Neural progenitor cell (in vitro differentiated cells): ENCODE measurements around the gene TCHH. TPM values are rescaled to one million over a fixed set of nuclear protein-coding genes. Genes with fewer than 3 reads are reported as not detected.

Experiments used
- DNase-seq: peaks from one replicate; pipeline ENCODE4 v3.0.0-alpha.2; 2016; ENCODE audit warnings: low spot score
- H2AFZ ChIP-seq: fragments of 200-600 bp; sonication (generic); replicated peaks from 2 replicates; pipeline ENCODE4 v1.6.1; 2016; ENCODE audit warnings: antibody characterized with exemption
- H3F3A ChIP-seq: fragments of 200-600 bp; sonication (generic); 2 replicates; pipeline ENCODE4 v1.6.1; 2016; ENCODE audit warnings: antibody characterized with exemption, low read depth
- H3K27ac ChIP-seq: fragments of 200-600 bp; sonication (generic); 2 replicates; pipeline ENCODE4 v1.5.1; 2016; ENCODE audit warnings: mild to moderate bottlenecking
- H3K27me3 ChIP-seq: fragments of 200-600 bp; sonication (generic); 2 replicates; pipeline ENCODE4 v1.6.1; 2016; ENCODE audit warnings: mild to moderate bottlenecking, moderate library complexity
- H3K36me3 ChIP-seq: fragments of 200-600 bp; sonication (generic); 2 replicates; pipeline ENCODE4 v1.5.1; 2016
- H3K4me1 ChIP-seq: fragments of 200-600 bp; sonication (generic); 2 replicates; pipeline ENCODE4 v1.6.1; 2016; ENCODE audit warnings: mixed run types
- H3K4me2 ChIP-seq: fragments of 200-600 bp; sonication (generic); 2 replicates; pipeline ENCODE4 v1.6.1; 2016
- H3K4me3 ChIP-seq: fragments of 200-600 bp; sonication (generic); 2 replicates; pipeline ENCODE4 v1.5.1; 2016
- H3K79me2 ChIP-seq: fragments of 200-600 bp; sonication (generic); 2 replicates; pipeline ENCODE4 v1.6.1; 2016; ENCODE audit warnings: low read depth
- H3K9ac ChIP-seq: fragments of 200-600 bp; sonication (generic); 2 replicates; pipeline ENCODE4 v1.6.1; 2016
- H3K9me3 ChIP-seq: fragments of 200-600 bp; sonication (generic); 2 replicates; pipeline ENCODE4 v1.5.1; 2016; ENCODE audit warnings: low read depth
- H4K20me1 ChIP-seq: fragments of 200-600 bp; sonication (generic); 2 replicates; pipeline ENCODE4 v1.6.1; 2016; ENCODE audit warnings: low read depth
- H3K27ac Mint-ChIP-seq: 3 replicates; pipeline ENCODE4 v1.8.0; 2021; ENCODE audit warnings: mixed read lengths
- H3K27me3 Mint-ChIP-seq: 2 replicates; pipeline ENCODE4 v1.8.0; 2022; ENCODE audit warnings: low read depth, mild to moderate bottlenecking, inconsistent platforms, moderate library complexity, mixed read lengths; ENCODE audit not compliant: insufficient read depth
- H3K36me3 Mint-ChIP-seq: 3 replicates; pipeline ENCODE4 v1.8.0; 2021; ENCODE audit warnings: mixed read lengths
- H3K4me1 Mint-ChIP-seq: 3 replicates; pipeline ENCODE4 v1.8.0; 2021; ENCODE audit warnings: mixed read lengths
- H3K4me3 Mint-ChIP-seq: 3 replicates; pipeline ENCODE4 v1.8.0; 2021; ENCODE audit warnings: mild to moderate bottlenecking, moderate library complexity, mixed read lengths
- H3K9me3 Mint-ChIP-seq: 3 replicates; pipeline ENCODE4 v1.8.0; 2020; ENCODE audit warnings: mixed read lengths
- CTCF ChIP-seq: fragments of 200-600 bp; sonication (generic); IDR thresholded peaks from 2 replicates; pipeline ENCODE4 v1.5.1; 2017; ENCODE audit warnings: antibody characterized with exemption, mild to moderate bottlenecking
- EZH2 ChIP-seq: fragments of 200-600 bp; sonication (generic); IDR thresholded peaks from 2 replicates; pipeline ENCODE4 v1.6.1; 2017; ENCODE audit warnings: antibody characterized with exemption, mild to moderate bottlenecking, moderate library complexity
- EZH2phosphoT487 ChIP-seq: fragments of 200-600 bp; sonication (generic); IDR thresholded peaks from 2 replicates; pipeline ENCODE4 v1.6.1; 2017; ENCODE audit warnings: antibody characterized with exemption
- total RNA-seq: library from RNA; depleted of rRNA; stranded (reverse); fragments of >200 nt; gene quantifications from 2 replicates; pipeline ENCODE4 v1.2.3, GENCODE V29; 2015; ENCODE audit warnings: low replicate concordance

The TCHH gene
- total RNA-seq, 1 donor from 2014 or later, result 0.07 TPM

- no peaks in the 10 kb centered on the region for H3K4me1 Mint-ChIP-seq
- no peak overlapping the region for H3K4me3 Mint-ChIP-seq
- no peak overlapping the region for H2AFZ ChIP-seq
These were observed 5.3 kb downstream of the TCHH start for GRCh38 chr1:152109998-152110294.

GRCh38 chr1:152109231-152109997 is 5.8 kb downstream of the TCHH start:
- no peaks in the 10 kb centered on the region for H3K79me2 ChIP-seq
- TF ChIP-seq CTCF (no peak), EZH2 (peak; percentile 28)
- H3K36me3 ChIP-seq, result no peaks in the 10 kb centered on the region
- H3K9ac ChIP-seq, result no peak overlapping the region
- no peak overlapping the region for H3K4me3 ChIP-seq
- no peak overlapping the region for H3K4me2 ChIP-seq
- H3K4me1 ChIP-seq, result no peaks in the 10 kb centered on the region
- H3K4me3 Mint-ChIP-seq, result no peak overlapping the region
- no peaks in the 10 kb centered on the region for H3K4me1 Mint-ChIP-seq
- peaks cover 8% of the 10 kb centered on the region for H3K27me3 Mint-ChIP-seq
- H3K27me3 ChIP-seq, result peaks cover 99% of the 10 kb centered on the region
- H2AFZ ChIP-seq, result no peak overlapping the region
- peaks cover 14% of the 10 kb centered on the region for H3F3A ChIP-seq
- no peak overlapping the region for H3K27ac Mint-ChIP-seq
- H3K9me3 ChIP-seq, result no peaks in the 10 kb centered on the region
- no peaks in the 10 kb centered on the region for H4K20me1 ChIP-seq
- peaks cover 6% of the 10 kb centered on the region for H3K9me3 Mint-ChIP-seq
- DNase-seq, result no peak
- no peaks in the 10 kb centered on the region for H3K36me3 Mint-ChIP-seq
- H3K27ac ChIP-seq, result no peak overlapping the region

More at GRCh38 chr1:152109998-152110294, 5.3 kb downstream of the TCHH start:
- Histone ChIP-seq H3K9me3 (no peaks in the 10 kb centered on the region), H3K4me2 (no peak overlapping the region), H3K79me2 (no peaks in the 10 kb centered on the region), H3K9ac (no peak overlapping the region), H3F3A (peaks cover 14% of the 10 kb centered on the region), H3K27ac (no peak overlapping the region), H4K20me1 (no peaks in the 10 kb centered on the region), H3K27me3 (peaks cover 100% of the 10 kb centered on the region), H3K36me3 (no peaks in the 10 kb centered on the region), H3K4me1 (no peaks in the 10 kb centered on the region), H3K4me3 (no peak overlapping the region)
- no peaks in the 10 kb centered on the region for H3K36me3 Mint-ChIP-seq
- no peak for DNase-seq
- no peak overlapping the region for H3K27ac Mint-ChIP-seq
- peaks cover 10% of the 10 kb centered on the region for H3K27me3 Mint-ChIP-seq
- no peak for TF ChIP-seq EZH2phosphoT487
- no peak for TF ChIP-seq EZH2
- no peak for TF ChIP-seq CTCF
- H3K9me3 Mint-ChIP-seq, result peaks cover 6% of the 10 kb centered on the region

GRCh38 chr1:152108882-152109222 is 6.4 kb downstream of the TCHH start:
- Histone ChIP-seq H3K79me2 (no peaks in the 10 kb centered on the region), H3K4me3 (no peak overlapping the region), H3K4me2 (no peak overlapping the region), H3K36me3 (no peaks in the 10 kb centered on the region), H3K9me3 (no peaks in the 10 kb centered on the region), H4K20me1 (no peaks in the 10 kb centered on the region), H3K27me3 (peaks cover 99% of the 10 kb centered on the region), H3F3A (peaks cover 14% of the 10 kb centered on the region), H3K9ac (no peak overlapping the region), H2AFZ (no peak overlapping the region), H3K27ac (no peak overlapping the region), H3K4me1 (no peaks in the 10 kb centered on the region)
- no peaks in the 10 kb centered on the region for H3K4me1 Mint-ChIP-seq
- H3K36me3 Mint-ChIP-seq, result no peaks in the 10 kb centered on the region
- peaks cover 5% of the 10 kb centered on the region for H3K27me3 Mint-ChIP-seq
- H3K27ac Mint-ChIP-seq, result no peak overlapping the region
- peaks cover 5% of the 10 kb centered on the region for H3K9me3 Mint-ChIP-seq
- no peak overlapping the region for H3K4me3 Mint-ChIP-seq
- DNase-seq, result no peak
- TF ChIP-seq EZH2phosphoT487 (no peak), EZH2 (no peak), CTCF (no peak)
